ENCODE data around the gene ALK.

The ALK gene

DNA sequence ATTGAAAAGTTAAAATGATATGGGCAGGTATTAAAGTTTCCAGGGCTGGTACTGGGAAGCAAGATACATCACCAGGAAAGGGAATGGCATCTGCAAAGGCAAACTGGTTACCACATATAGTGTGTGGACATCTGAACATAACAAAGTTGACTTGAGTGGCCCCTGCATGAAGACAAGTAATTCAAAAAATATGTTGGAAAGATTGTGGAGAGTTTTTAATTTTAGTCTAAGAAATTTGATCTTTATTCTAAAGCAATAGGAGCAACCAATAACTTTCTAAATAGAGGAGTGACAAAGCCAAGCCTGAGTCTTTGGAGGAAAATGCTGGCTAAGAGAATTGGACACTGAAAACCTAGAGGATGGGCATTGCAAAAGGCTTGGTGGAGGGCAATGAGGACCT, 278.2 kb downstream of the ALK start:
- no peak for DNase-seq

DNA sequence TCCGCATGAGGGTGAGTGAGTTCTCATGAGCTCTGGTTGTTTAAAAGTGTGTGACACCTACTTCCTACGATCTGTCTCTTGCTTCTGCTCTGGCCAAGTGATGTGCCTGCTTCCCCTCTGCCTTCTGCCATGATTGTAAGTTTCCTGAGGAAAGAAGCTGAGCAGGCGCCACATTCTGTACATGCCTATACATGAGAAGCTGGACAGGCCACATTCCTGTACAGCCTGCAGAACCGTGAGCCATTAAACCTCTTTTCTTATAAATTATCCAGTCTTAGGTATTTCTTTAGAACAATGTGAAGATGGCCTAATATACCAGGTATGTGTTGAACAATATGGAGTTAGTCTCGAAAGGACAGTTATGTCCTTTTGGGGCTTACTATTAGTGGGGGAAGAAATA, 281.0 kb downstream of the ALK start:
- DNase-seq: no peak

DNA sequence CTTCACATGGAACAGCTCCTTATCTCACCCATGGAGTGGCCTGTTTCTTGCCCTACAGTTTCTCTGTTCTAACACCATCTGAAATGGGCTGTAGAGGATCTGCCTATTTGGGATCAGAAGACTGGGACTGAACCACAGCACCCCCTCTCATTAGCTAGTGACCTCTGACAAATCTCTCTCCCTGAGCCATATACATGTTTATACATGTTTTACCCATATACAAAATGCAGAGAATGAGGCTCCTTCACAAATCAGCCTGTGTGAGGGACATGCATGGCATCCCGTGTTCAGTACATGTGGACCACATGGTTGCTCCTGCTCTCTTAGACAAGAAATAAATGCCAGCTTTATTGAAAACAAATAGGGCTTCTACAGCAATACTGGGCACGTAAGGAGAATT, 282.7 kb downstream of the ALK start:
- DNase-seq: no peak

DNA sequence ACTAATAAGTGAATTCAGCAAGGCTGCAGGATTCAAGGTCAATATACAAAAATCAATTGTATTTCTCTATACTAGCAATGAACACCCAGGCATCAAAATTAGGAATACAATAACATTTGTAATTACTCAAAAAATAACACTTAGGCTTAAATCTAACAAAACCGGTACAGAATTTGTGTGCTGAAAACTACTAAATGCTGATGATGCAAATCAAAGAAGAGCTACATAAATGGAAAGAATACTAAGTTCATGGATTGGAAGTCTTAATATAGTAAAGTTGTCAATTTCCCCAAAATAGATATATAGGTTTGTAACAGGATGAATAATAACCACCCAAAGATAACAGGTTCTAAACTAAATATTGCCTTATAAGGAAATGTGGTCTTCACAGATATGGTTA, 286.5 kb downstream of the ALK start:
- DNase-seq: no peak

DNA sequence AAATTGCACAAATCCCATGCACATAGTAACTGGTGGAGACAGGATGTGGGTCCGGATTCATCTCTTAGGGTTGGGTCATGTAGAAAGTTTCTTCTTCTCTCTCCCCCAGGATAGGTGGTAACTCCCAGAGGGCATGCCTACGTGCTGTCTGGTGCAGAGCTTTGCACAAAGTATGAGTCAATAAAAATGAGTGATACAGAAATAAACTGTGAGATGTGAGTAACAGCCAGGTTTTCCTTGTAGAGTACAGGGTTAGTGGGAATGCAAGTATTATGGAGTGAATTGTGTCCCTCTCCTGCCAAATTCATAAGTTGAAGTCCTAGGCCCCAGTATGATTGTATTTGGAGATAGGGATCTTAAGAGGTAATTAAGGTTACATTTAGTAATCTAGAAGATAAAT, 289.4 kb downstream of the ALK start:
- no peak for DNase-seq

DNA sequence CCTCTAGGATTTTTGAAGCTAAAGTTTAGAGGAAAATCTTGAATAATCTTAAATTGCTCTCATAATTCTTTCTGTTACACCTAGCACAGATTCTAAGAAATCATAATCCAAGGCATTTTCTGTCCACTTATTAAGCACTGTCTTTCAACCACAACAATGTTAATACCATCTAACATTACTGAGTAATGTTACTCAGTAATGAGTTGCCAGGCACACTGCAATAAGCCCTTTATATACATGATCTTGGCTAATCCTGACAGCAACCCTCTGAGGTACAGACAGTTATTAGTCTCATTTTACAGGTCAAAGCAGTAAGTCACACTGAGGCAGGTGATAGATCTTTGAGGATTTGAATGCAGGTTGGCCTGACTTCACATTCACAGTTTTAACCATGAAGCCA, 291.9 kb downstream of the ALK start:
- no peak for DNase-seq

DNA sequence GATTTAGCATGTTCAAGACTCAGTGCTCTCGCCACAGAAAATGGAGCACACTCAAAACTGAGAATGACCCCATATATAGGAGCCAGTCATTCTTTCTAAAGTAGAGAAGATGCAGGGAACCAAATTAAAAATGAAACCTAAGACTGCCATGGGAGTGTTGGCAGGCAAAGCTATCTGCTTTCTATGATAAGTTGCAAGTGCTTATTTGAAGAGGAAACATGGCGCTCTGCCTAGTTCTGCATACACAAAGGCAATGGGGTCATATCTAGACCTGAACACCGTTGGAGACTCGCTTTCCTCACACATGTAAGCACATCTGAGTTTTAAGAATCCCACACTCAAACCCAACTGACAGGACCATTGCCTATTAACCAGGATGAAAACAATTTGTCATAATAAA, 292.5 kb downstream of the ALK start:
- DNase-seq: no peak

DNA sequence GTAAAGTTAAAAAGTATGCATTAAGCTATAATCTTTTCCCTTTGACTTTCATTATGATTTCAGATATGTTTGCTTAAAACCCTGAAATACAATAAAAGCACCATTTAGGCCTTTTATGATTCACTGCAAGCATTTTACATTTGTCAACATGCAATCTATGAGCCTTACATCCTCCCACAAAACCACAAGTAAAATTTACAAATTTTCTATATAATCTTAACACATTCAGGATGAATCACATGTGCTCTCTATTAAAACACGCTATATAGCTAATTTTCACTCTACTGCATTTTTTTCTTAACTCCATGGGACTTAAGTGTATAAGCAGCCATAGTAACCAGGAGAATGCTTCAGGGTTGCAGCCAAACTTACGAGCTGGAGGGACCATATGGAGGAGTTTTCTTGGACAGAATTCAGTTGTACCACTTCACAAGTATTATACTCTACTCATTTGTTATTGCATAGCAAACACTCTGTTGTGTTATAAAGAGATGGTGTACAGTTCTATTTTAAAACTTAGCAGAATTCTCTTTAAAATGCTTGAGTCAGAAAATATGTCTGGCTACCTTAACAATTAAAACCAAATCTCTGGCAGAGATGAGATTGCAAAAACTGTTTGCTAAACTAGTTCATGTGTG, 293.2 kb downstream of the ALK start:
- no peak for DNase-seq

DNA sequence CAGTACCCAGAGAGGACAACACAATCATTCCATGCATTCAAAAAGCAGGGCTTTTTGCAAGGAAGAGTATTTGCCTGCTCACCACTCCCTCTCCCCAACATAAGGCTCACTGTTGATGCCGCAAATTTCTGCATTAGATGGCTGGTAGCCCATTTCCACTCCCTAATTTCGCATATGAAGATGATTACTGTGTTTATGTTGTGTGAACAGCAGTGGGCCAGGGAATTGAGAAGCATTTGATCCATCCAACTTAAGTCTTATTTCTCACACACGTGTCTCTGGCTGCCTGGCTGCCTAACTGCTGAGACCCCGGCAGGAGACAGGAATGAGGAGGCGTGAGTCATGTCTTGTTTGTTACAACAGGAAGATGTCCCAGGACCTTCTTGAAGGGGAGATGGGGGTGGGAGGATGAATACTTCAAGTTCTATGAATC, 294.1 kb downstream of the ALK start:
- no peak for DNase-seq

DNA sequence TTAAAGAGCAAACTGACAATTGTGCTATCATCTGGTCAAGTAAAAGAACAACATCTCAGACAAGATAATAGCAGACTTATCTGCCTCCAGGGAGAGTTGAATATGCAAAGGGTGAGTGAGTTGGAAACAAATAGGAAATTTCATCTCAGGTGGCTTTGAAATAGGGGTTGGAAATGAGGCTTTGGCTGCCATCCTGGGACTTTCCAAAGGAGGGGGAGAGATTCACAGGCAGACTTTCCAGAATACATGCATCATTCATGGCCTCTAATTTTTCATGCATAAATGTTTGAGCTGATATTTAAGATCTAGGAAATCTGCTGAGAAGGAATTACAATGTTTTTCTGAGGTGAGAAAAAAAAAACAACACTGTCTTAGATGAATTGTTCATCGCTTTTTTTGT, 300.5 kb downstream of the ALK start:
- no peak for DNase-seq

DNA sequence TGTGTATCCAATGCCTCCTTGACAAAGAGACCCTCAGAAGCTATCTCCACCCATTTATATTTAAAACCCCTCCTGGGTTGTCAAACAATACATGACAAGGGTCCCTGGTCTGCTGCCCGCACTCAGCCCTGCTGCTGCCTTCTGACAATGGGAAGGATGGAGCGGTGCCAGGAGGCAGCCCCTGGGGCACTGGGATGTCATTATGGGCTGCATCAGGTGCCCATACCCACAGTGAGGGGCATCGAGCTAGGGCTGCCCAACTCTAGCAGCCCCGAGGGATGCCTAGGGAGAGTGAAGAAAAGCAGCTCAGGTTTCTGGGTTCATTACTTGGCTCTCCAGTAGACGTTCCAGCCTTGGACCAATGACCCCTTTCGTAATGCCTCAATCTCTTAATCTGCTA, 301.7 kb downstream of the ALK start:
- no peak for DNase-seq

DNA sequence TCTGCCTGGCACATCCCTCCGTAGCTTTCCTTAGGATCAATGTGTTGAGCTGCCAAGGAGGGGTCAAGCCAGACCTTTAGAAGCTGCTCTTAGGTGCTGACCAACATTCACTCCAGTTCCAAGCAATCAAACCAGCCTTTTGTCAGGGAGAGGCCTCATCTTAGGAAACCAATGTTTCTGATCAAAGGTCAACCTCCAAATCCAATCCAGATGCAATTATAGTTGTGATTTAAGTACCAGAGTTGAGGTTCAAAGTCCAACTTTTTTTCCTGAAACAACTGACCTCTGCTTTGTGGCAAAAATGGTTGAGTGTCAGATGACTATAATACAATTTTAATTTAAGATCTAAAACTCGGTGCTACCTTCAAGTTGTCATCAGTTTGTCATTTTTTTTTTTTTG, 303.4 kb downstream of the ALK start:
- DNase-seq: no peak

DNA sequence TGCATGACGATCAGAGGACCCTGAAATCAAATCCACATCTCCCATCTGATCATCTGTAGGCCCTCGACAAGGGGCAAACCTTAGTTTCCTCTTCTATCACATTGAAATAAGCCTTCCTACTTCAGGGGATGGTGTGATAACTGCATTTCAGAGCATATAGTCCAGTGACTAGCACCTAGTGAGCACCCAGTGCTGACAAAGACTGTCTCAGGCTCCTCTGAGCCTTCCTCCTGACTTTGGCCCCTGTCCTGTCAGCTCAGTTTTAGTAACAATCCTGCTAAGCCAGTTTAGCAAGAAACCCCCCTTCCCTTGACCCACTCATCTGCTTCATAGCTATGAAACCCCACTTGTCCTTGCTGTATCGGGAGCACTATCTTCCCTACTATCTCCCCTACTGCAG, 304.0 kb downstream of the ALK start:
- DNase-seq: no peak

DNA sequence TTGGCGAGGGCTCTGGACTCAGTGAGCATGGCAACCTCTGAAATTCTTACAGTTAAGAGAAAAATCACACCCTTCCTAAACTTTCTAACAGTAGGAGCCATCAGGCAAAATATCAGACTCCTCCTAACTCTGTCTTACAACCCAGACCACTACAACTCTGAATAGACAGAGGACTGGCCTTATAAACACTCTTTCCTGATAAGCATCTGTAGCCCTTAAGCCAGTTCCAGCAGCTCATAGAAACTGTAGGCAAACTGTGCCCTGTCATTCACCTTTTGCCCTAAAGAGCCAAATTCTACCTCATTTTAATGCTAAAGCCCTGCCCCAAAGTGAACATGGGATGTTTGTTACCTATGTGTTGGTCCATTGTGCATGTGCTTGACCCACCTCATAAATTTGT, 304.8 kb downstream of the ALK start:
- no peak for DNase-seq

DNA sequence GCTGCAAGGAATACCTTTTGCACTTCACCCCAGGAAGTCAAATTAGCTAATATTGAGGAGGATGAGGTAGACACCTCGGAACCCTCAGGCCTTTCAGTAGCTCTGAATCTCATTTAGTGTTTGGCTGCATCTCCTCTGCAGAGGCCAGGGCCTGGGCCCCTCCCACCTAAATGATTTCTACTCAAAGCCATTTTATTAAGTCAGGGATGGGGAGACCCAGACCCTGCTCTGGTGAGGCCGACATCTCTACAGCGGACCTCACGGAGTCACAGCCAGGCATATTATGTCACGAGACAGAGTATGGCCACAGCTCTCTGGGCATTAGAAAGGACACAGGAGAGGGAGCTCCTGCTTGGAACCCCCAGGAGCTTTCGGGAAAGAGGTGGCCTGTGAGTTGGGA, 305.5 kb downstream of the ALK start:
- no peak for DNase-seq

DNA sequence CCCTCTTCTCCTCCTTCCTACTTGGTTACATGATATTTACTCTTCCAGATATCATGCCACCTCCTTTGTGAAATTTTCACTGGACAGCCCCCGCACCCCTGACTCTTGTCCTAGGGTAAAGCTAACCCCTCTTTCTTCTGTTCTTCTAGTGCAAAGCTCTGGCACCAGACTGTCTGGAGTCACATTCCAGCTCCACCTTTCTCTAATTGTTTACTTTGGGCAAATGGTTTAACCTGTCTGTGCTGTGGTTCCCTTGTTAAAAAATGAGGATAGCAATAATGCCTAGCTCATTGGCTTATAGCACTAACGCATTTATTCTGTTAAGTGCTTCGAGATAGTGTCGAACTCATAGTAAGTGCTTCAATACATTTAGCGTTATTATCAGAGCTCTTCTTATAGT, 306.2 kb downstream of the ALK start:
- DNase-seq: no peak

DNA sequence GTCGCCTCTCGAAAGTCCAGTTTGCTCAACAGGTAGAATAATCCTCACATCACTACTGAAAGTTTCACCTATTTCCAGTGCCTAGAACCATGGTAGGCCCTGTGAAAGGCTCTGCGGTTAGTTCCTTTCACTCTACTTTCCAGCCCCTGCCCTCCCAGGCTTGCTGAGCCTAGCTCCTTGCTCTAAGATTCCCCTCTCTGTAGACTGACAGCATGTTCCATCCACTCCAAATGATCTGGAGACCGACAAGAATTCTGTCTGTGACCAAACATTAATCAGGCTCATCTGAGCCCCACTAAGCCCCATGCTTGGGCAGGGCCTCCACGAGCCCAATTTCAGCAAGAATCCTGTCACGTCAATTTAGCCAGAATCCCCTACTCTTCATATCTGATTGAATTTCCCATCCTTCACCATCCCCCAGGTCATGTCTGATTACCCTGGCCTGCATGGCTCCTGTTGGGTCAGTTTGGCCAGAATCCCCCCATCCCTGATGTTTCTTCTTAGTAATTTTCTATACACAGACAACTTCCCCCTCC, 307.0 kb downstream of the ALK start:
- DNase-seq: no peak

DNA sequence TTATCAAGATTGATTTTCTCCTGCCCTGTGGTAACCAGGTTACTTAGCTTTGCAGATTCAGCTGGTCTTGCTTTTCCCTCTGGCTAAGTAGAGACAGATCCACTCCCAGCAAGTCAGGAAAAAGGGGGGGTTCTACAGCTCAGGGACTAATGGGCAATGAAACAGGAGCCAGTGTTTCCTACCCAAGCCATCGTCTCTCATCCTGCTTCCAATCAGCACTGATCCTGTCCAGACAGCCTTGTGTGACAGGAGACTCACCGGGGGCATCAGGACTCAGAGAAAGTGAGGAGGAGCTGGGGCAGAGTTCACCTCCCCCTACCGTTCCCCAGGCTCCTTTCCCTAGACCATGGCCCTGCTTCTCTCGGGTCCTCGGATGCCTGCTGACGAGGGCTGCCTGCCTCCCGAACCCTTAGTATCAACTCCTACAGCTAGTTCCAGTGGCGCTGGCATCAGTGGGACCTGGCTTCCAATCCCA, 307.6 kb downstream of the ALK start:
- DNase-seq: no peak

DNA sequence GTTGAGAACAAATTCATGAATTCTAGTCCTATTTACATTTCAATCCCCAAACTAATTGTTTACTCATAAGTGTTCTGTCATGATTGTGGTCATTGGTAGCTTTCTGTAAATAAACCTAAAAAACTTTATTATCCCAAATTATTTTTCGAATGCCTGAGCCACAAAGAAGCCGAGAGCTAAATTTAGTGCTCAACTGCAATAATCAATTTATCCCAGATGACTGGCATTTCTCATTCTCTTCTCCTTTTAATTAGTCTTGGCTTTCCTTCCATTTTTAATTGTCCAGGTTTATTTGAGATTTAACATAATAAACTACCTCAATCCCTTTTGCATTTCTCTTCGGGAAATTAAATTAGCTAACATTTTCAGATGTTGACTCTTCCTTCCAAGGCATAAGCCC, 308.3 kb downstream of the ALK start:
- no peak for DNase-seq

DNA sequence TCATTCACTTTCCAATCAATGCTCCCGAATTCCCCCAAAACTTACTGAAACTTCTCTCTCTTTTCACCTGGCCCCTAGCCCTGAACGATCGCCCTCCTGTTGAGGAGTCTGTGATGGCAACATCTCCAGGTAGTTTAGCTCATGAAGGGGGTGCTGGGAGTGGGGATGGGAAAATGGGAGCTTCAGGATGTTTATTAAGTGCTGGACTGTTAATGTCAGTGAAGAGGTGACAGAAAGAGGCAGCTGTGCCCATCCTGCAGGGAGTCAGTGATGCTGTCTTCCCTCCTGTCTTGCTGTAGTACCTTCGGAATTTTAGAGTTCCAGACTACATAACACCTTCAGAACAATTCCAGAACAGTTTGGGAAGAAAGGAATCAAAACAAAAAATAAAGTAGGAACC, 308.8 kb downstream of the ALK start:
- no peak for DNase-seq

DNA sequence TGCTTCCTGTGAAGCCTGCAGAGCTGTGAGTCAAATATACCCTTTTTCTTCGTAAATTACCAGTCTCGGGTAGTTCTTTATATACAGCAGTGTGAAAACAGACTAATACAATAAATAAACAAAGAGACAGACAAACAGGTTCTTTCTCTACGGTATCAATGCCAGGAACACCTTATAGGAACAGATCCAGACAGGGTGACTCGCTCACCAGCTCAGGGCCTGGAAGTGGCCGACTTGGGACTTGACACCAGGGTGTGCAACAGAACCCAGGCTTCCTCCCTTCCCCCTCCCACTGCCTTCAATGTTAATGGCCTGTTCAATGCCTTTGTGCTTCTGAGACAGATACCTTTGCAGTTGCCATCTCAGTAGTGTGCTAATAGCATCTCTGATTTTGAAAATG, 309.5 kb downstream of the ALK start:
- DNase-seq: no peak

DNA sequence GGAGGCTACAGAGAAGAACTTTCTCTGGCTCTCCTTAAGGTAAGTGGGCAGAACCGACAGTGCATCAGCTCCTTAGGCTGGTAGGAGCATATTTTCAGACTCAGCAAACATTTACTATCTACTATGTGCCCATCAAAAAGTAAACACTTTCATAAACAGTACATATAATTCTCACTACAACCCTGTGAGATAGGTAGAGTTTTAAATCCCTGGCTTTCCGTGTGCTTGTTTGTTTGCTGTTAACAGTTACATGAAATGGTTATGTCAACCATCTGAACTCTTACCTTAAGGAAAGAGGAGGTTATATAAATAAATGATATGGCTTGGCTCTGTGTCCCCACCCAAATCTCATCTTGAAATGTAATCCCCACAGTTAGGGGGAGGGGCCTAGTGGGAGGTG, 310.1 kb downstream of the ALK start:
- DNase-seq: no peak

DNA sequence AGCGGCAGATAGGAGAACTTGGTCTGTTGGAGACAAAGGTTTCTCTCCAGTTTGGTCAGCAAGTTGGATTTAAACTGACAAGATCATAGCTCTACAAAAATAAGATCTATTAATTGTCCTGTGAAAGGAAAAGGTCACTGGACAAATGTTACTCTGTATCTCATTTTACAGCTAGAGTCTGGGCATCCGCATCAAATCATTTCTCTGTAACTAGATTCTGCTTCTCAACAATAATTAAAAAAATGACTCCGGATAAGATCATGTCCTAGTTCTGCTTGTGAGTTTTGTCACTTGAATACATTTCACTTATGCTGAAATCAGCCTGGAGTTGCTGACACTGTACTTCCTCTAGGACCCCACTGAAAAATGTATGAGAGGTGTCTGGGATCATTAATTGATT, 310.8 kb downstream of the ALK start:
- no peak for DNase-seq

DNA sequence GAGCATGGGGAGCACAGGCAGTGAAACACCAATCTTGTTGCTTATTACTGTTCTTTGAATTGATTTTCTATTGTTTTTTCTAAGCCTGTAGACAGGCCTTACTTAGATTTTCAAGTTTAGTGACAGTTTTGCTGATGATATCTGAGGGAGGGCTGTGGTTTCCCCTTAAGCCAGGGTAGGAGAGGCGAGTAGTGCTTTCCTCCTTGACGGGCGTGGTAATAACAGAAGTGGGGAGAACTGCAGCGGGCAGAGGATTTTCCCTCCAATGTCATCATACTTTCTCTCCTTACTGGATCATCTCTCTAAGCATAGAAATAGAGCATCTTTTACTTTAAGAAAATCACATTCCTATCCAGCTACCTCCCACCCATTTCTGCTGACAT, 314.4 kb downstream of the ALK start:
- no peak for DNase-seq
